NCI-H510A treated with DMSO at 0.1 percent for 48 hours (cell line): ENCODE data around the gene NELFB.

ENCODE experiments used
- DNase-seq: peaks from one replicate; lab custom pipeline; 2025; lab: John Stamatoyannopoulos, UW

NELFB gene

DNA sequence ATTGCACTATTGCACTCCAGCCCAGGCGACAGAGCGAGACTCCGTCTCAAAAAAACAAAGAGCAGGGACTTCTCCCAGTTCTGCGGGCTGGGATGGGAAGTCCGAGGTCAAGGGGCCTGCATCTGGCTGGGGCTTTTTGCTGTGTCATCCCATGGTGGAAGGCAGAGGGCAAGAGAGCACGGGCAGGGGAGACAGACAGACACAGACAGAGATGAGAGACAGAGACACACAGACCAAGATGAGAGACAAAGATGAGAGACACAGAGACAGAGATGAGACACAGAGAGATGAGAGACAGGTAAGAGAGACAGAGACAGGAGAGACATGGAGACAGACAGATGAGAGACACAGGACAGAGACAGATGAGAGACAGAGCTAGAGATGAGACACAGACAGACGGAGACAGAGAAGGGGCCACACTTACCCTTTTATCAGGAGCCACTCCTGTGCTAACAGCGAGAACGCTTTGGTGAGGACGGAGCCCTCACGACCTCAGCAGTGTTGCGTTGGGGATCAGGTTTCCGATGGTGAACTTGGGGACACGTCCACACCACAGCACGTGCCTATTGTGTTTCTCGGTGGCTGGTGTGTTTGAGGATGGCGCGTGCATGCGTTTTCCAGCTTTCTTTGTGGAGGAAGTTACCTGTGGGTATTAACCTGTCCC lies 13.5 kb downstream of the NELFB start:
- no peak for DNase-seq

DNA sequence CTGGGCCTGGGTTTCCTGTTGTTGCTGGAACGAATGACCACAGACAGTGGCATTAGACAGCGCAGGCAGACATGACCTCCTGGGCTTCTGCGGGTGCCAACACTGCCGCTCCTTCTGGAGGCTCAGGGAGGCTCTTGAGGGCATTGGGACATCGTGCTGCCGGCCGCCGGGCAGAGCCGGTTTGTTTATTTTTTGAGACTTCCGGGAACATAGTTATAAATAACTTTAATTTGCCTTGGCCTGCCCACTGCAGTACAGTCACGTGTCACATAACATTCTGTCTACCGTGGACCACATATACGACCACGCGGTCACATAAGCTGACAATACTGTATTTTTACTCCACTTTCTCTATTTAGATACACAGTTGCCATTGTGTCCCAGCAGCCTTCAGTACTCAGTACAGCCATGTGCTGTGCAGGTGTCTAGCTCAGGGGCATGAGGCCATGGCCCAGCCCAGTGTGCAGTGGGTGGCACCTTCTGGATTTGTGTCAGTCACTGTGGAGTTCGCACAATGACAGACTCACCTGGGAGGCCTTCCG lies 14.2 kb downstream of the NELFB start:
- DNase-seq, result peak; percentile 37

DNA sequence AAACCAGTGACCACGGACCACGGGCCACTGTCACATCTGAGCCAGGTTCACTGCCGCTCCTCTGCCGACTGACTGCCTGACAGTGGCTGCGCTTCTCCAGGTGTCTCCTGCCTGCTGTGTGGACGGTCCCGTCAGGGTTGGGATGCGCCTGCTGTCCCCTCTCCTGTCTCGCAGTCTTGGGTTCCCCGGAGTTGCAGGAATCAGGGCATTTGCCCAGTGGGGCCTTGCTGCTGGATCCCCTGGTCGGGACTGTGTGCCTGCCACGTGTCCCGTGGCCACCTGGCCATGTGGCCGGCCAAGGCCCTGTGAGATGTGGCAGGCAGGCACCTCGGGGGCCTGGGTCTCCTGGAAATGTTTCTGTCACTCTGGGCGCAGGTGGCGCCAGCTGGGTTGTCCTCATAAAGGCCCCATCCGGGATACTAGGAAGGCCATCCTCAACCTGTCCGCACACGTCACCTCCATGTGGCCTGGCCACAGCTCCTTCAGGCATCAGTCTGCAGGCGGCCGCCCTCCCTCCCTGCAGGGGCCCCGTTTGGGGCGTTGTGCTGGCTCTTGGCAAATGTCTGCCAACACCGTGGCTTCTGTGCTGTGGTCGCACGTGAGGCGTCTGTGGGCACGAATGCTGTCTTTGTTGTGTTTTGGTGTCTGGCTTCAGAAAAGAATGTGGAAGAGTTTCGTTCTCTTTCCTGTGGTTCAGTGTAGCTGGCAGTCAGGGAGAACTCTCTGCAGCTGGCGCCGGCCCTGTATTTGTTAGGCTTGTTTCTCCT lies 16.0 kb downstream of the NELFB start:
- no peak for DNase-seq

DNA sequence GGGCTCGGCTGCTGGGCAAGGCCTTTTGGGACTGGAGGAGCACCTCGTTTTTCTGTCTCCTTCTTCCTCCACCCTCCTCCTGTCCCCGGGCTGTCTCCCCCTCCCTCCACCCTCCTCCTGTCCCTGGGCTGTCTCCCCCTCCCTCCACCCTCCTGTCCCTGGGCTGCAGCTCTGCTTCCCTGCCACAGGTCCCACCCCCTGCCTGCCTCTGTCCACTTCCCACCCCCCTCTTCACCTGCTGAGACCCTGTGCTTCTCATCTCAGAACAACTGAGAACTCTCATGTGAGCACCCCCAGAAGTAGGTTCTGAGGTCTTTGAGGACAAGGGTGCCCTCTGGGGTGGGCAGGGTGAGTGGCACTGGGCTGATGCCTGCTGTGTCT lies 16.6 kb downstream of the NELFB start:
- DNase-seq, result no peak

DNA sequence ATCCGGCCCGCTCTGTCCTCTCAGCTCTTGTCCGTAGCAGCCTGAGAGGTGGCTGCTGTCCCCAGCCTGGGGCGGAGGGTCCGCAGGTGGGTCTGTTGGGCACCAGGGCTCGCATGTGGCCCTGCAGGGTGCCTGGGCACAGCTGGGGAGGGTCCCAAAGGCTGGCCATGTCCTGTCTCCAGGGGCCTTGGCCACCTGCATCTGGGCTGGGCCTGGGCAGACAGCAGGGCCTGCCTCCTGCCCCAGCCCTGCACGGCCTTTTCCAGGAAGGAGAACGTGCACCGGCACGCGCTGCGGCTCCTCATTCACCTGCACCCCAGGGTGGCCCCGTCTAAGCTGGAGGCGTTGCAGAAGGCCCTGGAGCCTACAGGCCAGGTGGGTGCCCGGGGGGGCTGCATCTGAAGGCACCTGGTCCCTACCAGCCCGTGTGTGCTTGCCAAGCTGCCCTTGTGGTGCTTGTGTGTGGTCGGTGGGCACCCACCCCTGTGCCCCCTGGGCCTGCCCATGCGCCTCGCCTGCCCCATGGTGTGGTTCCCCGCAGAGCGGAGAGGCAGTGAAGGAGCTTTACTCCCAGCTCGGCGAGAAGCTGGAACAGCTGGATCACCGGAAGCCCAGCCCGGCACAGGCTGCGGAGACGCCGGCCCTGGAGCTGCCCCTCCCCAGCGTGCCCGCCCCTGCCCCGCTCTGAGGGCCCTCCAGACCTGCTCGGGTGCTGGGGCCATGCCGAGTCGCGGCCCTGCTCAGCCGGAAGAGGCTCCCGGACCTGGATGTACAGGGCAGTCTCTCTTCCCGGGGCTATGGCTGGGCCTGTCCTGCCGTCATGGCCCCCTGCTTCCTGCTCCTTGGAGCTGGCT lies 17.3 kb downstream of the NELFB start:
- peak; percentile 51 for DNase-seq

DNA sequence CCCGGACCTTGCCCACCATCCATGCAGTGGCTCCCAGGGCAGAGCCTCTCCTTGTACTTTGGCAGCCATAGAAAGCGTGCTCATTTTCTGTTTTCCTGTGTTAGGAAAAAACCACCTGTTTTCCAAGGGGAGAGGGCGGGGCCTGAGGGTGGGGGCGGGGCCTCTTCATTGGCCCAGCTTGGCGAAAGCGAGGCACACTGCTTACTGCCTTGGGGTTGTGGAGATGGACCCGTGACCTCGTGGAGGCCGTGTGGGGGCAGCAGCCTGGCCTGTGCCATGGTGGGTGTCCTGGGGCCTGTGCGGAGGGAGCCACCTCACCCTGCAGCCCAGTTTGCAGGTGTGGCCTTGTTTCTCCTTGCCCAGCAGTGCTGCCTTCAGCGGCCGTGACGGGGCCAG lies 18.0 kb downstream of the NELFB start:
- DNase-seq, result no peak

DNA sequence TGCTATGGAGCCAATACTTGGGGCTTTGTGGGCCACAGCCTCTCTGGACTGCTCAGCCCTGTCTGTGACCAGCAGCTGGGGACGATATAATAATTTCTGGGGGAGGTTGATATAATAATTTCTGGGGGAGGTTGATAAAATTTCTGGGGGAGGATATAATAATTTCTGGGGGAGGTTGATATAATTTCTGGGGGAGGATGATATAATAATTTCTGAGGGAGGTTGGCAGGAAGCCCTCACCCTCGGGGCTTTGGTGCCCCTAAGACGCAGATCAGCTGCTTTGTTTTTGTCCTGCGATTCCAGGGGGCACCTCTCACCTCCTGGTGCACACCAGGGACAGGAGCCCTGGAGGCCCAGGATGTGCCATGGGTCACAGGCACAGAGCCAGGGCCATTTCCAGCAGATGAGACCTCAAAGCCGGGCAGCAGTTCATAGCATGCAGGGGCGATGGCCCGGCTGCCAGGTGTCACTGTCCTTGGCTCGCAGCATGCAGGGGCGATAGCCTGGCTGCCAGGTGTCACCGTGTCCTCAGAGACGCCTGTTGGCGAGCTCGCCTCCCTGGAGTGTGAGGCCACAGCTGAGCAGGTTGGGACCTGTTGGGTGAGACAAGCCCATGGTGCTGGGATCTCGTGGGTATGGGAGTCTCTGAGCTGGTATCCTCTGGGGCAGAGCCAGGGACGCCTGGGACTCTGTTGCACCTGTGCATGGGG lies 18.6 kb downstream of the NELFB start:
- peak; percentile 76 for DNase-seq

DNA sequence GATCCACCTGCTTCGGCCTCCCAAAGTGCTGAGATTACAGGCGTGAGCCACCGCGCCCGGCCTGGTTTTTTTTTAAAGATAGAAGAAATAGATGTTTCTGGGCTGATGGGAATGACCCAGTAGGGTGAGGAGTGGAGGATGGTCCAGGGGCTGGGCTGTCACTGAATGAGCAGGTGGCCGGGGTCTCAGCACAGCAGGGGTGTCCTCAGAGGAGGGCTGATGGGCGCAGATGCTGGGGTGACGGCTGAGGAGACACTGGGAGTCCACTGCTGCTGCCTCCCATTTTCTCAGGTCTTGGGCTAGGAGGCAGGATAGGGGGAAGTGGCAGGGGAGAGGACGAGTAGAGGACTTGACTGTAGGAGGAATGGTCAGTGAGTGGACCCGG lies 20.1 kb downstream of the NELFB start:
- DNase-seq, result no peak

DNA sequence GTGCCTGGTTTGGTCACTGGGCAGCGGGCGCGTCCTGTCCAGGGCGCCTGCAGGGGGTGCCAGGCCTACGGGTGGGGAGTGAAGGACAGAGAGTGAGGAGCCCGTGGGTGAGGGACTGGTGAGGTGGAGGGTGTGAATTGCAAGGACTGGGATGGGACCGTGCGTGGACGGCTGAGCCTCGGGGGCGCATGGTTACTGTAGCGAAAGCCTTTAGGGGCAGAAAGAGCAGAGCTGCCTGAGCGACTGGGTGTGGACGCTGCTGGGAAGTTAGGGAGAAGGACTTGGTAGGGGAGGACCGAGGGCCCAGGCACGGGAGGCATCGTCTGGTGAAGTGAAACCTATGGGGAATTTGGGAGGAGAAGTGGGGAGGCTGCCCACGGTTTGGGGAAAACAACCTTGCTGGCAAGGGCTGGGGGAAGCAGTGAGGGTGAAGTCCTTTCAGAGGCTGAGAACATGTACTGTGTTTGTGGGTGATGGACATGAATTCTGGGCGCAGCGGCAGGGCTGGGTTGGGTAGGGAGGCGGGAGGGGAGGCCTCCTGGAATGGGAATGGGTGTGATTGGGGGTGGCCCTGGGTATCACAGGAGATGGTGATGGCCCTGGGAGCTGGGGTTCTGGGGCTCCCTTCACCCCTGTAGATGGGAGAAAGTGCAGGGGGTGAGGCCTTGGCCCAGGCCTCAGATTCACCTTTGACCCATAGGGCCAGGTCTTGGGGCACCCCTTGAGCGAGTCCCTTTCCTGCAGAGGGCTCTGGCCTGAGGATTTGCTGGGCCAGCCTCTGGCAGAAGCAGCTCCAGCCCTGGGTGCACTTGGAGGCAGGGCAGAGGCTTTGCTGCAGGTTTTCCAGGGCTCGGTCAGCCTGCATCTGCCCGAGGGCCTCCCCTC lies 20.7 kb downstream of the NELFB start:
- DNase-seq, result no peak

DNA sequence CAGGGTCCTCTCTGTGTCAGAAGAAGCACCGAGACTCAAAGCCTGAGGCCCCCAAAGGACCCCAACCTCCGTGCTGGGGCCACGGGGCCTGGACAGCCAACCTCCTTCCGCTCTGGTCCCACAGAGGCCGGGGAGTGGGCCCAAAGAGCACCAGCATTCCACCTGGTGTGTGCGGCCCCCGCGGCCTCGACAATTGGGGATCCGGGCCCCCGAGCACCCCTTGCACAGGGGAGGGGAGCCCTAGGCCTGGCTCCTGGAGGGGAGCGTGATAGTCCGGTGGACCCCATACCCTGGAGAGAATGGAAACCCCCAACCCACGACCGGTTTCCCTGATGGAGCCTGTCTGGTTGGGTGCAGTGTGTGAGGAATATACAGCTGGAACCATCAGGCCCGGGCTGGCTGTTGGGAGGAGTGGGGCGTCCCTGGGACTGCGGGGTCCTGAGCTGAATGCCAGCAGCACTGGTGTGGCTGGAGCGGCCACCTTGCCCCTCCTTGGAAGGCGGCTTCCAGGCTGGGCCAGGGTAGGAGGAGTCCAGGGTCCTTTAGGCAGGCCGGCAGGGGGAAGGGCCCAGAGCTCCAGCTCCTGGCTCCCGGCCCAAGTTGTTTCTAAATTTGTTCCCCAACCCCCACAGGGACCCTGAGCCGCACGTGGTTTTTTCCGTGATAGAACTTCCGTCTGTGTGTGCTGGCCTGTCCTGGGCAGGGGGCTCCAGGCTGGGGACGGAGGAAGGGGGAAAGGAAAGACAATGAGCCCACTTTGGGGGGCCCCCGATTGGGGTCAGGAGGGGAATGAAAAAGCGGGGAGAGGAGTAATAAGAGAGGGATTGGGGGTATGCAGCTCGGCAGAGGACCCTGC lies 21.6 kb downstream of the NELFB start:
- DNase-seq, result no peak

DNA sequence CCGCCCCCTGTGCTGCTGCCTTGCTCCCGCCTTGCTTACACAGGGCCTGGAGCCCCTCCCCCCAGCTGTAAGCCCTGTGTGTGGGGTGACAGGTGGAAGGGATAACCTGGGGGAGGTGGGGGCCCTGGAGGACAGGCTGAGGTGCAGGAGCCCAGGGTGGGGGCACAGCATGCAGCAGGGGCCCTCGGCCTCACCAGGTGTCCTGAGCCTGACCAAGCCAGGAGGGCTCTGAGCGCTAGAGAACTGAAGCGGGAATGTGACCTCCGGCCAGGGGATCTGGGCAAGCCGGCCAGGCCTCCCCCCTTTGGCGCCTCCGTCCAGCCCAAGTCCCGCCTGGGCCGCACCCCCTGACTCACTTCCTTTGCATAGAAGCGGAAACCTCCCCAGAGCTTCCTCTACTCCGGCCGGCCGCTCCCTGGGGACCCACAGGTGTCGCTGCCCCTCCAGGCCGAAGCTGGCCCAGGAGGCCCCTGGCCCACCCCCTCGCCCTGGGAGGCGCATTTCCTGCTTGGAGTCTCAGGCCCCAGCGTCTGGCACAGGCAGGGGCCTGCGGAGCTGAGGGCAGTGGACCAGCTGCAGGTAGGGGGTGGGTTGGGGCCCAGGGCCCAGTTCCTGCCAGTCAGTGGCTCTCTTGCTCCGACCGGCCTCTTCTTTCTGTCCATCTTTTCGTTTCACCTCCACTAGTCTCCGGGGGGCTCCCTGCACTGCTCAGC lies 22.4 kb downstream of the NELFB start, which contains the start of gene TOR4A:
TSS of gene TOR4A (plus strand) at position 398 of the 713 bp plus-strand sequence. CDS start 964 bp downstream, outside the sequence.
- DNase-seq, result no peak

DNA sequence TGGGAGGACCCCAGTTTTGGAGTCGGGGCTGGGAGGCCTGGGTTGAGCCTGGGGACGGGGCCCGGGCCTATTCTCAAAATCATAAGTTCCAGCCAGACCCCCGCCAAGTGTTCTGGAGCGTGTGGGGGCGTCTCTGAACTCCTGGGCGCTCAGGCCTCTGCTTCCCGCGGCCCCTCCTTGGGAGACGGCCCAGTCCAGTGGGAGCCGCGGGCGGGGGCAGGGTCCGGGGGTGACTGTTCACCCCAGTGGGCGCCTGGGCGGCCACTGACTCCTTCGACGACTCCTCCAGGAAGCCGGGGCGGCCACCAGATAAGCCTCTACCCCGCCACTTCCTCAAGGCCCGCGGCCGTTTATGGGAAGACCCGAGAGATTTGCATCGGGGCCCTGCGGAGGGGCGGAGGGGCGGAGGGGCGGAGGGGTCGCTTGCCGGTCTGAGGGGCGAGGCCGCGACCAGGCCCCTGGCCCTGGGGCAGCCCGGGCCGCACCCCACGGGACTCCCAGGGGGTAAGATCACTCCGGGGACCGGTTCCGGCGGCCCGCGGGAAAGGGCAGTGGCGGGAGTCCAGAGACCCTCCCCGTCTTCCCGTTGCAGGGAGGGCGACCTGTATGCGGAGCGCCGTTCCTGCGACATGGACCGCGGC lies 23.1 kb downstream of the NELFB start:
- DNase-seq, result no peak

DNA sequence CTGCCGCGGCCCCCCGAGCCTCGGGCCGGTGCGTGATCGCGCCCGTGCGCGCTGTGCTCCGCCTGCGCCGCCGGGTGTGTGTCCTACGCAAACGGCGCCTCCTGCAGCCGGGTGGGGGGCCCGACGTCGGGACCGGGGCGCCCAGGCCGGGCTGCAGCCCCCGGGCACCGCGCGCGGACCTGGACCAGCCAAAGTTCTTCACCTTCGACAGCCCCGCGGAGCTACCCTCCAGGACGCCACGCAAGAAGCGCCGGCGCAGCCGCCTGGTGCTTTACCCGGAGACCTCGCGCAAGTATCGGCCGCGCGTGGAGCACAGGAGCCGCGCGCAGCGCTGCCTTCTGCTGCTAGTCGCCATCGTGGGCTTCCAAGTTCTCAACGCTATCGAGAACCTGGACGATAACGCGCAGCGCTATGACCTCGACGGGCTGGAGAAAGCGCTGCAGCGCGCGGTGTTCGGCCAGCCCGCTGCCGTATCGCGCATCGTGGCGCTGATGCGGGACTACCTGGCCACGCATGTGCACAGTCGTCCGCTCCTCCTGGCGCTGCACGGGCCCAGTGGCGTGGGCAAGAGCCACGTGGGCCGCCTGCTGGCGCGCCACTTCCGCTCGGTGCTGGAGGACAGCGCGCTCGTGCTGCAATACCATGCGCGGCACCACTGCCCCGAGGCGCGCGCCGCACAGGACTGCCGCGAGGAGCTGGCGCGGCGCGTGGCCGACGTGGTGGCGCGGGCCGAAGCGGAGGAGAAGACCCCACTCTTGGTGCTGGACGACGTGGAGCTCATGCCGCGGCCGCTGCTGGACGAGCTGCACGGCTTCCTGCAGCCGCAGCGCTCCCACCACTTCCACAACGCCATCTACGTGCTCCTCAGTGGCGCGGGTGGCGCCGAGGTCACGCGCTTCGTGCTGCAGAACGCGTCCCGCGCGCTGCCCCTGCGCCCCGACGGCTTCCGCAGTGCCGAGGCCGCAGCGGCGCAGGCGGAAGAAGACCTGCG lies 23.9 kb downstream of the NELFB start:
- DNase-seq, result no peak

DNA sequence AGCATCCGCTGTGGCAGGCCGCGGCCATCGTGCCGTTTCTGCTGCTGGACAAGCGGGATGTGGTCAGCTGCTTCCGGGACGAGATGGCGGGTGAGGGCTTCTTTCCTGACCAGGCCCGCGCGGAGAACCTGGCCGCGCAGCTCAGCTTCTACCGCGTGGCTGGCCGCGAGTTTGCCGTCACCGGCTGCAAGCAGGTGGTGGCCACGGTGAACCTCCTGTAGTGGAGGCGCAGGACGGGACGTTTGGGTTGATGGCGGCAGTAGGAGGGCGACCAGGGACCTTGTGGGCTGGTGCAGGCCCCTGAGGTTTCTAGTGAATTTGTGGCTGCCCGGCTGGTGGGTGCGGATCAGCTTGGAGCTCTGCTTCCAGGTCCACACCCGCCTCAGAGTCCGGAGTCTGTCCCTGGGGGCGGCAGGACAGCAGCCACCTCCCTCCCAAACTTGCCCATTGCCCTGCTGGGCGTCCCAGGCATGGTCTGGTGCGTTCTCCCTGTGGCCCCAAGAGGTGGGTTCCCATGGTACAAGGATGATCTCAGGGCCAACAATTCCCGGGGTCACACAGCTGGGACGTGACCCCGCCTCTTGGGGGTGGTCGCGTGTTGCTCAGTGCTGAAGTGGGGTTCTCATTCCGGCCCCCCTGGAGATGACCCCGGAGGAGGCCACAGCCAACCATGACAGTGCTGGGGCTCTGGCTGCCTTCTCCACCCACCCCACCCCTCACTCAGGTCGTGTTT lies 24.8 kb downstream of the NELFB start:
- no peak for DNase-seq

DNA sequence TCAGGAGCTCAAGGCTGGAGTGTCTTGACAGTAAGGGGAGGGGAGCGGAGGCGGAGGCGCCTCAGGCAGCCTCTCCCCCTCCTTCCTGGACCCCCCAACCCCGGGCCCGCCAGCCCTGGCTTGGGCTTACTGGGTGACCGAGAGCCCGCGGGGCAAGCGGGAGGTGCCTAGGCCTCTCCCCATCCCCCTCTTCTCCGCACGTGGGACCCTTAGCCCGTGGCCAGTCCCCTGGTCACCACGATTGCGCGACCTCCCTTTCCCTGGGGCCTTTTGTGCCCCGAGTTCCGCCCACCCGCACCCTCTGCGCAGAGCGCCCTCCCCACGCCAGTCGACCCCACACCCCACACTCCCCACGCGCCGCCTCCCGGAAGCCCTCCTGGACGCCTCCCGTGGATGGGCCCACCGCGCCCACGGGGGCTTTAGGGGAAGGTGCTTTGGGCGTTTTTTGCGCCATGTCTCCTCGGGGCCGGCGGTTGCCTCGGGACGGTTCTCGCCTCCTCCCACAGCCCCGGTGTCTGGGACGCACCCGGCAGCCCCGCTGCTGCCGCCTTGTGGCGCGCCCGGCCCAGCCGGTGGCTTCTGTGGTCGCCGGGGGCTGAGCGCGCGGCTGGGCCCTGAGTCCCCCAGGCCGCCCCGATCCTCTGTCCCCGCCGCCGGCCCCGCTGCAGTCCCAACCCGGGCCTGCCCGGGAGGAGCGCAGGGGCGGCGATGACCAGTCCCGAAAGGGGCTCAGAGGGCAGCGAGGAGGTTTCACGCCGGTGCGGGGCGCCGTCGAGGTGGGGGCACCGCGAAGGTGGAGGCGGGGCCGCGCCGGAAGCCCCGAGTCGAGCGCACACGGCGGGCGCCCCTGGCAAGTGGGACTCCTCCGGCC lies 25.6 kb downstream of the NELFB start:
- no peak for DNase-seq
